ENCODE data around the gene CUEDC2.

DNA sequence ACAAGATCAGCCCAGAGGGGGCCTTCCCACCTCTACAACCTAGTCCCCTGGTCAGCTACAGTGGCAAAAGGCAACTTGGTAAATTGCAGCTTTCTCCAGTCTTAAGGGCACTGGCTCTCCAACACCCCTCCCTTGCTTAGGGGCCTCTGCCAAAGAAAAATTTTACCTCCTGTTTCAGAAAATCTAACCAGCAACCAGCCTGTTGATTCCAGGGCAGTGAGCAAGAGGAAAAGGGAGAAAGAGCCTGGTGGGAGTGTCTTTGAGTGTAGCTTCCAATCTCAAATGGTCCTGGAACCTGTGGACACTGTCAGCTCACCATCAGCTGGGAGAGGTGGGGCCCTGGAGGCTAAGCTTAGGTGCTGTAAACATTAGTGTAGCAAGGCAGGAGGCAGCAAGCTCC lies 47.3 kb upstream of the CUEDC2 start:
- TF ChIP-seq POLR2A (IDR thresholded peaks at IDR 0.05) (no peak), POLR2AphosphoS5 (IDR thresholded peaks at IDR 0.05) (no peak)
- TF ChIP-seq, protein P1, sequence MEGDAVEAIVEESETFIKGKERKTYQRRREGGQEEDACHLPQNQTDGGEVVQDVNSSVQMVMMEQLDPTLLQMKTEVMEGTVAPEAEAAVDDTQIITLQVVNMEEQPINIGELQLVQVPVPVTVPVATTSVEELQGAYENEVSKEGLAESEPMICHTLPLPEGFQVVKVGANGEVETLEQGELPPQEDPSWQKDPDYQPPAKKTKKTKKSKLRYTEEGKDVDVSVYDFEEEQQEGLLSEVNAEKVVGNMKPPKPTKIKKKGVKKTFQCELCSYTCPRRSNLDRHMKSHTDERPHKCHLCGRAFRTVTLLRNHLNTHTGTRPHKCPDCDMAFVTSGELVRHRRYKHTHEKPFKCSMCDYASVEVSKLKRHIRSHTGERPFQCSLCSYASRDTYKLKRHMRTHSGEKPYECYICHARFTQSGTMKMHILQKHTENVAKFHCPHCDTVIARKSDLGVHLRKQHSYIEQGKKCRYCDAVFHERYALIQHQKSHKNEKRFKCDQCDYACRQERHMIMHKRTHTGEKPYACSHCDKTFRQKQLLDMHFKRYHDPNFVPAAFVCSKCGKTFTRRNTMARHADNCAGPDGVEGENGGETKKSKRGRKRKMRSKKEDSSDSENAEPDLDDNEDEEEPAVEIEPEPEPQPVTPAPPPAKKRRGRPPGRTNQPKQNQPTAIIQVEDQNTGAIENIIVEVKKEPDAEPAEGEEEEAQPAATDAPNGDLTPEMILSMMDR (IDR thresholded peaks at IDR 0.05): no peak

Measured in gastroesophageal sphincter (tissue), 3 donors.